Stomach smooth muscle (tissue), 2 donors: ENCODE results near the gene PRR29.
"Not testable (repeated sequence)": the region's sequence is repeated elsewhere in the genome, so short reads cannot be mapped to it uniquely, and the experiment has no call there.

ENCODE experiments used
- H3K27ac ChIP-seq: one replicate; pipeline ENCODE4 v1.7.0; 2013; ENCODE audit warnings: mild to moderate bottlenecking, low read length, inconsistent platforms
- H3K27me3 ChIP-seq, 2 donors: one replicate each; pipeline ENCODE4 v1.7.0; 2013; ENCODE audit warnings: low read length in 2 of 2; ENCODE audit not compliant: insufficient read depth in 2 of 2, control insufficient read depth in 1 of 2
- H3K36me3 ChIP-seq, 2 donors: one replicate each; pipeline ENCODE4 v1.7.0; 2013; ENCODE audit warnings: low read length in 2 of 2; ENCODE audit not compliant: control insufficient read depth in 2 of 2, insufficient read depth in 2 of 2
- H3K4me1 ChIP-seq: one replicate; pipeline ENCODE4 v1.7.0; 2013; ENCODE audit warnings: low read length; ENCODE audit not compliant: control insufficient read depth, insufficient read depth
- H3K4me3 ChIP-seq, 2 donors: one replicate each; pipeline ENCODE4 v1.7.0; 2013; ENCODE audit warnings: low read length in 2 of 2
- H3K9ac ChIP-seq, 2 donors: one replicate each; pipeline ENCODE4 v1.7.0; 2013; ENCODE audit warnings: low read length in 2 of 2, mild to moderate bottlenecking in 1 of 2
- H3K9me3 ChIP-seq, 2 donors: one replicate each; pipeline ENCODE4 v1.7.0; 2013; ENCODE audit warnings: low read length in 2 of 2; ENCODE audit not compliant: control insufficient read depth in 2 of 2
- donor health status: healthy.
- donor health status: Pancreatic carcinoma.

Gene PRR29

DNA sequence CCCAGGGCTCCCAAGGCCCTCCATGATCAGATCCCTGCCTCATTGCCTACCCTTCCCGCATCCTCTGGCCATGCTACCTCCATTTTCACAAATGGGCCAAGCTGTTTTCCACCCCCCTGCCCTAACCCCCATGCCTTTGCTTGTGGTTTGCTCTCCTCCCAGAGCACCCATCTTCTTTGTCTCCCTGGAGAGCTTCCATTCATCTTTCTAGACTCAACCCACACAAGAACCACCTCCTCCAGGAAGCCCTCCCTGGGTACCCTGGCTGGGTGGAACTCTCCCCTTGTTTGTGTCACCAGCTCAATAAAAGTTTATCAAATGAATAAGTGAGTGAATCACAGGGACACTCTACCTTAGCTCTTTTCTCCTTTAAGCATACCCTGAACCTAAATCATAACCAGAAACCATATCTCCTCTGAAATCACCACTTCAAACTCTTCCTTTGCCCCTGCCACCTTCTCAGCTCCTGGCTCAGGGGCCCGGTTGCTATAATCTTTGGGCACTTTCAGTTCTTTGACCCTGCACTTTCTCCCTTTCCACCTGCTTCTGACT, 22.5 kb upstream of the PRR29 start:
- H3K4me1 ChIP-seq: peaks cover 3% of the 10 kb centered on the region
- H3K27ac ChIP-seq: no peak overlapping the region
- no peaks in the 10 kb centered on the region for H3K36me3 ChIP-seq
- H3K9me3 ChIP-seq: no peaks in the 10 kb centered on the region
- H3K27me3 ChIP-seq: peaks cover 2% of the 10 kb centered on the region in 2 donors
- no peak overlapping the region for H3K4me3 ChIP-seq
- no peak overlapping the region for H3K9ac ChIP-seq

DNA sequence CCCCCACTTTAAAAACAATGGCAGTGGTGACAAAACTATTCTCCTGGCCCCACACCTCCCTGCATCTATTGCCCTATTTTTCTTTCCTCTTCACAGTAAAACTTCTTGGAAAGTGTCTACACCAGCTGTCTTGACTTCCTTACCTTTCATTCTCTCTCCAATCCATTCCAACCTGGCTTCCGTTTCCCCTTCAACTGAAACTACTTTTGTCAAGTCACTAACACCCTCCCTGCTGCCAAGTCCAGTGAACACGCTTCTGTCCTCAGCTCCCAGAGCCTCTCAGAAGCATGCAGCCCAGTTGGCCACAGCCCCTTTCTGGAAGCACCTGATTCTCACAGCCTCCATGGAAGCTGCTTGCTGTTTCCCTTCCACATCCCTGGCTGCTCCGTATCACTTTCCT, 21.4 kb upstream of the PRR29 start:
- H3K36me3 ChIP-seq: no peaks in the 10 kb centered on the region
- H3K9me3 ChIP-seq: no peaks in the 10 kb centered on the region
- H3K9ac ChIP-seq: no peak overlapping the region
- peaks cover 3% of the 10 kb centered on the region for H3K4me1 ChIP-seq
- no peak overlapping the region for H3K27ac ChIP-seq
- H3K4me3 ChIP-seq: no peak overlapping the region
- peaks cover 2% of the 10 kb centered on the region in 2 donors for H3K27me3 ChIP-seq

DNA sequence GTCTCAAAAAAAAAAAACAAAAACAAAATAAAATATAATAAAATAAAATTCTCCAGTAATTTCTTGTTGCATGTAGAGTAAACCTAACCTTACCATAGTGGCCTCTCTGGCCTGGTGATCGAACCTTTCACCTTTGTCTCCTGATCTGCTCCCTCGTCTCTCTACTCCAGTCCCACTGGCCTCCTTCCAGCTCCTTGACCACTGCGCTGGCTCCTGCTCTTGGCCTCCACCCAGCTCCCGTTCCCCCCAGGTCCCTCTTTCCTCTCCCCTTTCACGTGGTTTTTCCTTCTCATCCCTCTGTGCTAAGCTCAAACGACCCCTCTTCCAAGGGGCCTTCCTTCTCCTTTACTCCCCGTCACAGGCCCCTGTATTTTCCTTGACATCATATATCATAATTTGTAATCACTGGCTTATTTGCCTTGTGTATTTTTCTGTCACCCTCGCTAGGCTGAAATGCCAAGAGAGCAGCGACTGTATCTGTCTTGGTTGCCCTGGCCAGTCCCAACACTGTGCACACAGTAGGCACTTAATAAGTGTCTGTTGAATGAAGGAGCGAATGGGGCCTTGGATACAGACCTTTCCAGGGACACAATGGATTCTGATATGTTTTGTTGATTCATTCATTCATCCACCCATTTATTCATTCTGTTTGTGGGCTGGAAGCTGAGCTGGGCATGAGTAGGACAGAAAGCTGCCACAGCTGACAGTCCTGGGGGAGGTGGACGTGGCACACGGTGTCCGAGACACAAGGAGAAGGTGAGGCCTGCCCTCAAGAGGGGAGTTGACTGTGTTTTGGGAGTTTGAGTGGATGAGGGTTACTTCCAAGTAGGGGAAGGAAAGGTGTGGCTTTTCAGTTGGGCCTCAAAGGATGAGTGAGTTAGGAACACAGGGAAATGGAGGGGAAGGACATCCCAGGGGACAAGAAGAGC, 19.6 kb upstream of the PRR29 start:
- no peak overlapping the region for H3K9ac ChIP-seq
- no peak overlapping the region for H3K27ac ChIP-seq
- no peaks in the 10 kb centered on the region for H3K9me3 ChIP-seq
- H3K36me3 ChIP-seq: no peaks in the 10 kb centered on the region
- peaks cover 2% of the 10 kb centered on the region in 2 donors for H3K27me3 ChIP-seq
- peaks cover 4% of the 10 kb centered on the region for H3K4me1 ChIP-seq
- H3K4me3 ChIP-seq: no peak overlapping the region

DNA sequence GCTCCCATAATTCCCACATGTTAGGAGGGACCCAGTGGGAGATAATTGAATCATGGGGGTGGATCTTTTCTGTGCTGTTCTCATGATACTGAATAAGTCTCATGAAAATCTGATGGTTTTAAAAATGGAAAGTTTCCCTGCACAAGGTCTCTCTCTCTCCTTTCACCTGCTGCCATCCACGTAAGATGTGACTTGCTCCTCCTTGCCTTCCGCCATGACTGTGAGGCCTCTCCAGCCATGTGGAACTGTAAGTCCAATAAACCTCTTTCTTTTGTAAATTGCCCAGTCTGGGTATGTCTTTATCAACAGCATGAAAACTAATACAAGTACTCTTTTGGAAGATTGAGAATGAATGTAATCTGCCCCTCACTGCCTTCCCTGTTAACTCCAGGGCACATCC, 15.5 kb upstream of the PRR29 start:
- not testable (repeated sequence) for H3K9me3 ChIP-seq, H3K36me3 ChIP-seq, H3K27me3 ChIP-seq, H3K4me3 ChIP-seq, H3K27ac ChIP-seq, H3K9ac ChIP-seq
- peaks cover 16% of the 10 kb centered on the region for H3K4me1 ChIP-seq

DNA sequence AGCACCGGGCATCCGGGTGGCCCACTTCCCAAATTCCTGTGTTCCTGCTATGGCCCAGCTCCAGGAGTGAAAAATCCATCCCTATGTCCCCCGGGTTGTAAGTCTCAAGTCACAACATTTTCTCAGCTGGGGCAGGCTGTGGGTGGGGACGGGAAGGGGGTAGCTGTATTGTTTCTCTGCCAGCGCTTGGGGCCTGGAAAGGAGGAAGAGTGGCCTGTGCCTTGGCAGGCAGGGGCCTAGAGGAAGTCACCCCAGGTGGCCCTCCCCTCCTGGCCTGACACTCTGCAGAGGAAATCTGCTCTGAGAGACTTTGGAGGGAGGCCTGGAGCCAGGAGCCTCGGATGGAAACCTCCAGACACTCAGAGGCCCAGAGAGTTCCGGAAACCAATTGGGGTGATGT, 14.8 kb upstream of the PRR29 start:
- no peak overlapping the region for H3K27ac ChIP-seq
- peaks cover 16% of the 10 kb centered on the region for H3K4me1 ChIP-seq
- no peak overlapping the region for H3K4me3 ChIP-seq
- H3K36me3 ChIP-seq: no peaks in the 10 kb centered on the region
- H3K9me3 ChIP-seq: no peaks in the 10 kb centered on the region
- no peaks in the 10 kb centered on the region for H3K27me3 ChIP-seq
- no peak overlapping the region for H3K9ac ChIP-seq

DNA sequence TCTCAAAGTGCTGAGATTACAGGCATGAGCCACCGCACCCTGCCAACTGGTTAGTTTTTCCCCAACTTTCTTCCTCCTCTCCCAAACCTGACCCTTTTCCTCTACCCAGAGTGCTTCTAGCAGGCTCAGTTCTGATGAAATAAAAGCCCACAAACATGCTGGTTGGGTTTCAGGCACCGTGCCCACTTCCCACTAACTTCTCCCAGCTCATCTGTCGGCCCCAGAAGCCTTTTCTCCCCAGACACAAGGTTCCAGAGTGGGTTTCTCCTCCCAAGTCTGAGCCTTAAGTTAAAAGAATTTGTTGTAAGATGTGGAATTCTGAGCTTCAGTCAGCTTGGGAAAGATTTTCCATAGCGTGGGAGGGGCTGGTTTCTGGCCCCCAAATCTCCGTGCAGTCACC, 13.9 kb upstream of the PRR29 start:
- peaks cover 18% of the 10 kb centered on the region for H3K4me1 ChIP-seq
- H3K27ac ChIP-seq: no peak overlapping the region
- peaks cover 0 to 3% of the 10 kb centered on the region in 2 donors for H3K27me3 ChIP-seq
- no peaks in the 10 kb centered on the region for H3K36me3 ChIP-seq
- H3K4me3 ChIP-seq: no peak overlapping the region
- no peaks in the 10 kb centered on the region for H3K9me3 ChIP-seq
- H3K9ac ChIP-seq: no peak overlapping the region

DNA sequence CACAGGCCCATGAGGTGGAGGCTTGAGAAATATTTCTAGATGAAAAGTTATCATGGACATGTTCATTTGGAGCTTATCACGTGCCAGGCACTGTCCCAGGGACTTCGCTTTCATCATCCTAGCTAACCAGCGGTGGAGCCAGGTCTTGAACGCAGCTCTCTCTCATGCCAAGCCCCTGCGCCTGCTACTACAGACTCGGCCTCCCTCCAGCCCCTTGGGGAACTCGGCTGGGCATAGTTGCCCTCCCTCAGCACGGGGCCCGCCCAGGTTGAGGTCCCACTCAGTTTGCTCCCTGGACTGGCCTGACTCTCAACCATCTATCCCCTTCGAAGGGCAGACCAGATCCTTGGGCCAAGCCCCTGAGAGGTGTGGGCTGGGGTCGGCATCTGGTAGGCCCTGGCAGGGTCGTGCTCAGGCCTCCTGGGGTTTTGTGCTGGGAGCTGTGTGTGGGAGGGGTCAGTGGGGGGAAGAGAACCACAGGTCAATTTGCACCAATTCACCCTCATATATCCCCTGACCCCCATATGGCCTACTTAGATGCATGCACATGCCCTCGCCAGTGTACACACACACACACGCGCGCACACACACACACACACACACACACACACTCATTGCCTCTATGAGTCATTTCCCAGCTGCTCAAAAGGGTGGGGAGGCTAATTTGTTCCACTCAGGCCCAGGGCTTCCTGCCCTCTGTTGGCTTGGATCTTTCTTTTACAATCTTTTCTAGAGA, 13.3 kb upstream of the PRR29 start:
- H3K9me3 ChIP-seq: no peaks in the 10 kb centered on the region
- H3K4me1 ChIP-seq: peaks cover 21% of the 10 kb centered on the region
- peaks cover 5 to 8% of the 10 kb centered on the region in 2 donors for H3K27me3 ChIP-seq
- H3K9ac ChIP-seq: no peak overlapping the region
- no peak overlapping the region for H3K27ac ChIP-seq
- H3K36me3 ChIP-seq: no peaks in the 10 kb centered on the region
- H3K4me3 ChIP-seq: no peak overlapping the region

DNA sequence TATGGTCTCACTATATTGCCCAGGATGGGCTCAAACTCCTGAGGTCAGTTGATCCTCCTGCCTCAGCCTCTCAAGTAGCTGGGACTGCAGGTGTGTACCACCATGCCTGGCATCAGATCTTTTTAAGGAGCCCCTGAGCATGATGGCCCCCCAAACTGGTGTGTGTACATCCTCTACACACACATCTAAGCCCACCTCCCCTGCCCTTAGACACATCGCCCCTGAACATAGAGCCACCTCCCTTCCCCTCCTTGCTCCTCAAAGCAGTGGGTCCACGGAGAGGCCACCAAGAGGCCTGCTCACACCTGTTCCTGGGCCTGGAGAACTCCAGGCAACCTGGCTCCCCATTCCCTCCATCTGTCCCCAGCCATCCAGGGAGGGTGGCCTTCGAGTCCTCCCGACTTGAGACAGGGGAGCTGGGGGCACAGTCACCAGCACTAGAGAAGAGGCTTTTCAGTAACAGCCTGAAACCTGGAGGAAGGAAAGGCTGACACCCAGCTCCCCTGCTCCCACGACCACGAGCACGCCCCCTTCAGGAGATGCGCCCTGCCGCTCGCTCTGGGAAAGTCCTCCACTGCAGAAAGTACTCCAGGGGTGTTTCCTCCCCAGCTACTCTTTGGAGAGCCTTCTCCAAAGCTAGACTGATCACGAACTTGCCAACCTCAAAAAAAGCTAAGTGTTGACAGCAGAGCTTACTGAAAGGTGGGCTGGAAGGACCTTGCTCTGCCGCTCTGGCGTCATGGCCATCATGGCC, 12.6 kb upstream of the PRR29 start:
- Histone ChIP-seq H3K36me3 (no peaks in the 10 kb centered on the region), H3K27ac (no peak overlapping the region), H3K27me3 (peaks cover 11 to 16% of the 10 kb centered on the region in 2 donors), H3K9me3 (no peaks in the 10 kb centered on the region), H3K4me1 (peaks cover 21% of the 10 kb centered on the region), H3K9ac (no peak overlapping the region), H3K4me3 (no peak overlapping the region)

DNA sequence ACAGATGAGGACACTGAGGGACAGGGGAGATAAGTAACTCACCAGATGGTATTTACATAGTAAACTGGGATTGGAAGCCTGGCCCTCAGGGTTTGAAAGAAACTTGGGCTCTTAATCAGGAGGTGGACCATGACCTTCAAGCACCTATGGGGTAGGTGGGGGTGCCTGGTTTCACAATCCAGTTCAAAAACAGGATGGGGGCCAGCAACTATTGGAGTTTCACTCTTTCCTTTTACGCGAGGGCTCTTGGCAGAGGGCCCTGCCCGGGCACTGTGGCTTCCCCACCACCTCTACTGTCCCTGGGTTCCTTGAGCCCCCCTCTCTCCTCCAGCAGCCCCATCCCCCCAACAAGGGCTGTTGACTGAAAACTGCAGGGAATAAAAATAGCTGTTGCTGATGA, 11.3 kb upstream of the PRR29 start:
- Histone ChIP-seq H3K9ac (no peak overlapping the region), H3K36me3 (no peaks in the 10 kb centered on the region), H3K27me3 (peaks cover 15 to 24% of the 10 kb centered on the region in 2 donors), H3K9me3 (no peaks in the 10 kb centered on the region), H3K4me1 (peaks cover 21% of the 10 kb centered on the region), H3K4me3 (no peak overlapping the region), H3K27ac (no peak overlapping the region)
